Spleen (tissue), 7 donors: ENCODE data around the gene LPCAT3.

Source experiments
- POLR2A ChIP-seq, 3 donors: fragments of 450-650 bp; IDR thresholded peaks; one replicate each; pipeline ENCODE4 v1.5.1; 2017; ENCODE audit warnings: antibody characterized with exemption in 3 of 3, mild to moderate bottlenecking in 1 of 3
- POLR2AphosphoS5 ChIP-seq, 3 donors: sonication (generic); formaldehyde crosslinking; IDR thresholded peaks; one replicate each; pipeline ENCODE4 v1.5.1; 2017; ENCODE audit warnings: antibody characterized with exemption in 3 of 3
- TF ChIP-seq, protein P1 (sequence below), 11 experiments: fragments of 200-600 bp in 7 of 11; fragments of 450-650 bp in 4 of 11; sonication (generic) in 4 of 11; IDR thresholded peaks in 8 of 11; conservative IDR thresholded peaks in 3 of 11; 1 replicate in 7 of 11; 2 replicates in 4 of 11; pipeline versions ENCODE4 v1.4.0 to v1.8.0; 2016 to 2021; ENCODE audit warnings: antibody characterized with exemption in 11 of 11, inconsistent platforms in 4 of 11, mild to moderate bottlenecking in 1 of 11
- donor health status: DM: no; HTN: no; CAD: no; lungs with moderate emphysema.
- donor health status: DM: no; HTN: no; CAD: no.
- donor health status: DM: no; HTN: no; CAD: no.

GRCh38 chr12:6961278-6961694 lies 57.0 kb downstream of the LPCAT3 start:
- TF ChIP-seq POLR2AphosphoS5 (IDR thresholded peaks at IDR 0.05) (peak; percentile 71 to 87 (median 76)), POLR2A (IDR thresholded peaks at IDR 0.05) (no peak)
- TF ChIP-seq, protein P1, sequence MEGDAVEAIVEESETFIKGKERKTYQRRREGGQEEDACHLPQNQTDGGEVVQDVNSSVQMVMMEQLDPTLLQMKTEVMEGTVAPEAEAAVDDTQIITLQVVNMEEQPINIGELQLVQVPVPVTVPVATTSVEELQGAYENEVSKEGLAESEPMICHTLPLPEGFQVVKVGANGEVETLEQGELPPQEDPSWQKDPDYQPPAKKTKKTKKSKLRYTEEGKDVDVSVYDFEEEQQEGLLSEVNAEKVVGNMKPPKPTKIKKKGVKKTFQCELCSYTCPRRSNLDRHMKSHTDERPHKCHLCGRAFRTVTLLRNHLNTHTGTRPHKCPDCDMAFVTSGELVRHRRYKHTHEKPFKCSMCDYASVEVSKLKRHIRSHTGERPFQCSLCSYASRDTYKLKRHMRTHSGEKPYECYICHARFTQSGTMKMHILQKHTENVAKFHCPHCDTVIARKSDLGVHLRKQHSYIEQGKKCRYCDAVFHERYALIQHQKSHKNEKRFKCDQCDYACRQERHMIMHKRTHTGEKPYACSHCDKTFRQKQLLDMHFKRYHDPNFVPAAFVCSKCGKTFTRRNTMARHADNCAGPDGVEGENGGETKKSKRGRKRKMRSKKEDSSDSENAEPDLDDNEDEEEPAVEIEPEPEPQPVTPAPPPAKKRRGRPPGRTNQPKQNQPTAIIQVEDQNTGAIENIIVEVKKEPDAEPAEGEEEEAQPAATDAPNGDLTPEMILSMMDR (IDR thresholded peaks at IDR 0.05 in 8 of 11, conservative IDR thresholded peaks at IDR 0.05 in 3 of 11), result no peak
